Measurements from ENCODE around the gene SCN9A.
"Not testable (repeated sequence)": the region's sequence is repeated elsewhere in the genome, so short reads cannot be mapped to it uniquely, and the experiment has no call there.

SCN9A gene

GRCh38 chr2:166411473-166412230, 35.9 kb upstream of the SCN9A start:
- ChIA-PET POLR2A (no interaction called here), CTCF (interaction anchor here (1.1 kb wide), 1 partner anchor 26 kb away, joined by 3 read pairs; no protein-coding TSS in a partner anchor)
- DNase-seq (ENCODE audit: extremely low spot score): no peak

GRCh38 chr2:166410828-166411472, 35.2 kb upstream of the SCN9A start:
- no peak for DNase-seq (ENCODE audit: extremely low spot score)
- no peak for TF ChIP-seq CTCF (IDR thresholded peaks at IDR 0.05; ENCODE audit: control extremely low read depth, extremely low read depth, low read depth, missing control alignments)
- POLR2A ChIA-PET: no interaction called here
- CTCF ChIA-PET: interaction anchor here (1.1 kb wide), 1 partner anchor 25 kb away, joined by 3 read pairs; no protein-coding TSS in a partner anchor

More at GRCh38 chr2:166411473-166412230, 35.9 kb upstream of the SCN9A start:
- no peak for TF ChIP-seq CTCF (IDR thresholded peaks at IDR 0.05; ENCODE audit: control extremely low read depth, extremely low read depth, low read depth, missing control alignments)

- POLR2A ChIA-PET; CTCF ChIA-PET; DNase-seq (ENCODE audit: extremely low spot score): not testable (repeated sequence)
These were observed 32.0 kb upstream of the SCN9A start for GRCh38 chr2:166407746-166408145.

- no peak for DNase-seq (ENCODE audit: extremely low spot score)
- TF ChIP-seq CTCF (IDR thresholded peaks at IDR 0.05; ENCODE audit: control extremely low read depth, extremely low read depth, low read depth, missing control alignments): no peak
- ChIA-PET POLR2A (no interaction called here), CTCF (interaction anchor here (1.5 kb wide), 1 partner anchor 11 kb away, joined by 3 read pairs; no protein-coding TSS in a partner anchor)
These were observed 30.6 kb upstream of the SCN9A start for GRCh38 chr2:166406374-166406773.

- no peak for DNase-seq (ENCODE audit: extremely low spot score)
- TF ChIP-seq CTCF (IDR thresholded peaks at IDR 0.05; ENCODE audit: control extremely low read depth, extremely low read depth, low read depth, missing control alignments): no peak
- ChIA-PET CTCF (interaction anchor here (1.5 kb wide), 1 partner anchor 10 kb away, joined by 3 read pairs; no protein-coding TSS in a partner anchor), POLR2A (no interaction called here)
These were observed 29.8 kb upstream of the SCN9A start for GRCh38 chr2:166405569-166405926.

GRCh38 chr2:166404831-166405568, 29.3 kb upstream of the SCN9A start:
- CTCF ChIA-PET: no interaction called here
- POLR2A ChIA-PET: no interaction called here
- no peak for TF ChIP-seq CTCF (IDR thresholded peaks at IDR 0.05; ENCODE audit: control extremely low read depth, extremely low read depth, low read depth, missing control alignments)
- DNase-seq (ENCODE audit: extremely low spot score): no peak
